ENCODE results near the gene A3GALT2. TPM values are rescaled to one million over a fixed set of nuclear protein-coding genes. Genes with fewer than 3 reads are reported as not detected.

The A3GALT2 gene
- total RNA-seq, 1 experiment from 2014 or later, result not detected

DNA sequence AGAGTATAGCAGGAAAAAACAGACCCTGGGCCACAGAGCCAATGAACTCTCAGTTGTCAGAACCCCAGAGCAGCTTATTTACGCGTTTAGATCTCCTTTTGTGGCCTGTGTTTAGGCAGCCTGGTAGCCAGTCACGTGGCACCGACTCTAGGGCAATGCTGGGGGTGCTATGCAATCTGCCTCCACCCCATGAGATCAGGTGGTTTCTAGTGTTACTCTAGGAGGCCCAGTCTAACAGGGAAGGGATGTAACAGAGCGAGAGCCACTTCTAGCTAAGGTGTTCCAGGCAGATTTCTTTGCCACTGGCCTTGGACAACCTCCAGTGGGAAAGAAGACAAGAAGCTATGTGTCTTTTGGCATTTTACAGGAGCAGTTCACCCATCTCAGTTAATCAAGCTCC lies 12.0 kb upstream of the A3GALT2 start:
- Histone ChIP-seq H3K27me3 (replicated peaks; ENCODE audit: control insufficient read depth, insufficient read depth, low read length) (no peaks in the 10 kb centered on the region), H3K4me1 (peaks cover 3% of the 10 kb centered on the region), H3K4me3 (ENCODE audit: low read depth, low read length) (no peak overlapping the region), H3K9me3 (no peaks in the 10 kb centered on the region), H3K36me3 (ENCODE audit: control insufficient read depth, insufficient read depth, low read length) (no peaks in the 10 kb centered on the region; the same call in none of the 2 replicates)
- Mint-ChIP-seq H3K27me3 (ENCODE audit: insufficient read depth, unreplicated experiment) (no peaks in the 10 kb centered on the region), H3K9me3 (ENCODE audit: unreplicated experiment) (no peaks in the 10 kb centered on the region), H3K4me1 (ENCODE audit: low read depth, unreplicated experiment) (peaks cover 3% of the 10 kb centered on the region), H3K27ac (ENCODE audit: unreplicated experiment) (no peak overlapping the region), H3K4me3 (ENCODE audit: unreplicated experiment) (no peak overlapping the region), H3K36me3 (ENCODE audit: insufficient read depth, unreplicated experiment) (peaks cover 35% of the 10 kb centered on the region)
- ChIA-PET POLR2A (no interaction called here), CTCF (no interaction called here)
- intact Hi-C loops (cut with micrococcal nuclease; ENCODE audit: unreplicated experiment), result no loop called here
- no TSS peak for BruUV-seq (replicated peaks)
- no peak for DNase-seq
- TF ChIP-seq, protein P1, sequence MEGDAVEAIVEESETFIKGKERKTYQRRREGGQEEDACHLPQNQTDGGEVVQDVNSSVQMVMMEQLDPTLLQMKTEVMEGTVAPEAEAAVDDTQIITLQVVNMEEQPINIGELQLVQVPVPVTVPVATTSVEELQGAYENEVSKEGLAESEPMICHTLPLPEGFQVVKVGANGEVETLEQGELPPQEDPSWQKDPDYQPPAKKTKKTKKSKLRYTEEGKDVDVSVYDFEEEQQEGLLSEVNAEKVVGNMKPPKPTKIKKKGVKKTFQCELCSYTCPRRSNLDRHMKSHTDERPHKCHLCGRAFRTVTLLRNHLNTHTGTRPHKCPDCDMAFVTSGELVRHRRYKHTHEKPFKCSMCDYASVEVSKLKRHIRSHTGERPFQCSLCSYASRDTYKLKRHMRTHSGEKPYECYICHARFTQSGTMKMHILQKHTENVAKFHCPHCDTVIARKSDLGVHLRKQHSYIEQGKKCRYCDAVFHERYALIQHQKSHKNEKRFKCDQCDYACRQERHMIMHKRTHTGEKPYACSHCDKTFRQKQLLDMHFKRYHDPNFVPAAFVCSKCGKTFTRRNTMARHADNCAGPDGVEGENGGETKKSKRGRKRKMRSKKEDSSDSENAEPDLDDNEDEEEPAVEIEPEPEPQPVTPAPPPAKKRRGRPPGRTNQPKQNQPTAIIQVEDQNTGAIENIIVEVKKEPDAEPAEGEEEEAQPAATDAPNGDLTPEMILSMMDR (IDR thresholded peaks at IDR 0.05; ENCODE audit: insufficient read depth in 1 of 2, low read depth in 1 of 2, low read length in 1 of 2, severe bottlenecking in 1 of 2, unreplicated experiment in 1 of 2), result no peak

DNA sequence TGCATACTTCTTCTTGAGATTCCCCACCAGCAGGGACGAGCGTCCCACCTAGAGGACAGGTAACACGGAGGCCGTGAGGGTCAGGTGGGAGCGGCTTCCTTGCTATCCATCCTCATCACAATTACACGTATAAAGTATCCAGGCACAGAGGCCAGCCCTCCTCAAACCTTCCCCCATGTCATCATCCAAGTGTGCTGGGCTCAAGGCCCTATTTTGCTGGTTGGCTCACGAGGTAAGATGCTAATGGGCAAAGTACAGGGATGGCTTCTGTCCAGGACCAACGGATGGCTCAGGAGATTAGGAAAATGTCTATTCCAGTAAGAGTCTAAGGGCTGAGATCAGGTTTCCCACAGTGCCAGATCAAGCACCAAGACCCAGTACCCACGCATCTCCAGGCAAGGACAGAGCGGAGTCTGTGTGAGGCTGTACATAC lies 11.5 kb upstream of the A3GALT2 start:
- Mint-ChIP-seq H3K4me1 (ENCODE audit: low read depth, unreplicated experiment) (no peaks in the 10 kb centered on the region), H3K27me3 (ENCODE audit: insufficient read depth, unreplicated experiment) (no peaks in the 10 kb centered on the region), H3K9me3 (ENCODE audit: unreplicated experiment) (no peaks in the 10 kb centered on the region), H3K27ac (ENCODE audit: unreplicated experiment) (no peak overlapping the region), H3K4me3 (ENCODE audit: unreplicated experiment) (no peak overlapping the region), H3K36me3 (ENCODE audit: insufficient read depth, unreplicated experiment) (peaks cover 33% of the 10 kb centered on the region)
- ChIA-PET POLR2A (no interaction called here), CTCF (no interaction called here)
- Histone ChIP-seq H3K36me3 (ENCODE audit: control insufficient read depth, insufficient read depth, low read length) (no peaks in the 10 kb centered on the region; the same call in none of the 2 replicates), H3K9me3 (no peaks in the 10 kb centered on the region), H3K4me3 (ENCODE audit: low read depth, low read length) (no peak overlapping the region), H3K27me3 (replicated peaks; ENCODE audit: control insufficient read depth, insufficient read depth, low read length) (no peaks in the 10 kb centered on the region), H3K4me1 (no peaks in the 10 kb centered on the region)
- intact Hi-C loops (cut with micrococcal nuclease; ENCODE audit: unreplicated experiment), result no loop called here
- TF ChIP-seq, protein P1 (IDR thresholded peaks at IDR 0.05; ENCODE audit: insufficient read depth in 1 of 2, low read depth in 1 of 2, low read length in 1 of 2, severe bottlenecking in 1 of 2, unreplicated experiment in 1 of 2), result no peak
- DNase-seq, result no peak
- BruUV-seq (replicated peaks), result no TSS peak

DNA sequence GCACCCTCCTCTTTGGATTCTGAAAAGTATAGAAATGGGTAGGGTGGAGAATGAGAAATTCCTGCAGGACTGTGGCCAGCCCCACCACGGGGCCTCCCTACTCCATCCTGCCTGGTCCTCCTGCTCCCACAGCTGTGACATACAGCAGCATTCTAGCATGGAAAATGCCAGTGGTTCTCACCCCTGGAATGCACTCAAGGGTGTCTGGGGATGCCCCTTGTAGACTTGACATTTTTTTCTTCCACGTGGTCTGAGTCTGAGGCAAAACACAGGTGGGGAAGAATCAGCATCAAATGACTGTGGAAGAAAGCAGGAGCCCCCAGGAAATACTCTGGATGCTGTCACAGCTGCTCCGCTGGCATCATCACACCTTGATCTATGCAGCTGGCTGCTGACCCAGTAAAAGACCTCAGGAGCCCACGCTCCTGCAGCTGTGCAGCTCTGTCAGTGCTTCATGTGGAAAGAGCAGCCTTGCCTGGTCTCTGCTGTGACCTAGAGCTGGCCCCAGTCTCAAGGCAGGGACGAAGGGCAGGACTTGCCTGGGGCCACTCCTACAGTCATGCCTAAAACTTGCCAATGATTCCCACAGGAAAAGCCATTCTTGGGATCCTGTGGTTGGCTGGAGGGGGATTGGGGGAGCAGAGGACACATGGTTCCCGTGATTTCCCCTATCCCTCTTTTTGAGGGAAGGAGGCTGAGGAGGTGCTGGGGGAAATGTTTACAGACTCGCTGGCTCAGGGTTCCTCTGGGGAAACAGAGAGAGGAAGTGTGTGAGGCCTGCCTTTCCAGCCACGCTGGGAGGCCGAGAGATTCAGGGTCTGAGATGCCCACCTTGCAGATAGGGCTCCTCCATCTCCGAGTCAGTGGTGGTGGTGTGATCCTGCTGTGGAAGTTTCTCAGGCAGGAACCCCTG lies 10.8 kb upstream of the A3GALT2 start:
- Mint-ChIP-seq H3K4me3 (ENCODE audit: unreplicated experiment) (no peak overlapping the region), H3K4me1 (ENCODE audit: low read depth, unreplicated experiment) (no peaks in the 10 kb centered on the region), H3K36me3 (ENCODE audit: insufficient read depth, unreplicated experiment) (peaks cover 39% of the 10 kb centered on the region), H3K9me3 (ENCODE audit: unreplicated experiment) (no peaks in the 10 kb centered on the region), H3K27ac (ENCODE audit: unreplicated experiment) (no peak overlapping the region), H3K27me3 (ENCODE audit: insufficient read depth, unreplicated experiment) (no peaks in the 10 kb centered on the region)
- no peaks in the 10 kb centered on the region for H3K9me3 ChIP-seq
- H3K4me1 ChIP-seq, result no peaks in the 10 kb centered on the region
- CTCF ChIA-PET, result no interaction called here
- no TSS peak for BruUV-seq (replicated peaks)
- no peaks in the 10 kb centered on the region for H3K27me3 ChIP-seq (replicated peaks; ENCODE audit: control insufficient read depth, insufficient read depth, low read length)
- DNase-seq, result no peak
- TF ChIP-seq, protein P1 (IDR thresholded peaks at IDR 0.05; ENCODE audit: insufficient read depth in 1 of 2, low read depth in 1 of 2, low read length in 1 of 2, severe bottlenecking in 1 of 2, unreplicated experiment in 1 of 2), result no peak
- H3K36me3 ChIP-seq (ENCODE audit: control insufficient read depth, insufficient read depth, low read length), result no peaks in the 10 kb centered on the region; the same call in none of the 2 replicates
- intact Hi-C loops (cut with micrococcal nuclease; ENCODE audit: unreplicated experiment), result no loop called here
- H3K4me3 ChIP-seq (ENCODE audit: low read depth, low read length), result no peak overlapping the region
- POLR2A ChIA-PET, result no interaction called here

Measured in Caco-2 (cell line).